Activated CD8-positive, alpha-beta memory T cell treated with anti-CD3 and anti-CD28 coated beads for 48 hours (primary cell): Measurements from ENCODE around the gene KIRREL3.

Experiments used
- DNase-seq, 3 experiments: peaks; one replicate each; pipeline ENCODE4 v3.0.0-alpha.2; 2020; ENCODE audit warnings: low read depth in 2 of 3, low spot score in 2 of 3

The KIRREL3 gene

GRCh38 chr11:126834573-126834972 is 166.0 kb downstream of the KIRREL3 start:
- no peak for DNase-seq

- DNase-seq, result no peak
These were observed 166.4 kb downstream of the KIRREL3 start for GRCh38 chr11:126834149-126834548.

- DNase-seq, result no peak
These were observed 167.5 kb downstream of the KIRREL3 start for GRCh38 chr11:126833065-126833464.

GRCh38 chr11:126832387-126832786 is 168.2 kb downstream of the KIRREL3 start:
- no peak for DNase-seq

GRCh38 chr11:126830216-126830806 is 170.3 kb downstream of the KIRREL3 start:
- DNase-seq, result no peak

GRCh38 chr11:126829716-126830115 is 170.9 kb downstream of the KIRREL3 start:
- DNase-seq, result no peak

GRCh38 chr11:126824035-126824607 is 176.4 kb downstream of the KIRREL3 start:
- no peak for DNase-seq

- no peak for DNase-seq
These were observed 177.3 kb downstream of the KIRREL3 start for GRCh38 chr11:126823274-126823673.

GRCh38 chr11:126821827-126822226 is 178.7 kb downstream of the KIRREL3 start:
- DNase-seq, result no peak

GRCh38 chr11:126819194-126819593 is 181.4 kb downstream of the KIRREL3 start:
- DNase-seq, result no peak

GRCh38 chr11:126817523-126818450 is 182.8 kb downstream of the KIRREL3 start:
- no peak for DNase-seq

- no peak for DNase-seq
These were observed 183.5 kb downstream of the KIRREL3 start for GRCh38 chr11:126817096-126817495.

- no peak for DNase-seq
These were observed 183.9 kb downstream of the KIRREL3 start for GRCh38 chr11:126816645-126817044.

- DNase-seq, result no peak
These were observed 185.5 kb downstream of the KIRREL3 start for GRCh38 chr11:126815111-126815510.

GRCh38 chr11:126810776-126811175 is 189.8 kb downstream of the KIRREL3 start:
- DNase-seq, result no peak

- no peak for DNase-seq
These were observed 190.9 kb downstream of the KIRREL3 start for GRCh38 chr11:126809514-126810289.

- DNase-seq, result no peak
These were observed 191.7 kb downstream of the KIRREL3 start for GRCh38 chr11:126808836-126809235.

GRCh38 chr11:126808296-126808695 is 192.3 kb downstream of the KIRREL3 start:
- DNase-seq, result no peak

- no peak for DNase-seq
These were observed 194.7 kb downstream of the KIRREL3 start for GRCh38 chr11:126805870-126806269.

GRCh38 chr11:126804363-126804762 is 196.2 kb downstream of the KIRREL3 start:
- DNase-seq, result no peak

GRCh38 chr11:126800009-126800408 is 200.6 kb downstream of the KIRREL3 start:
- no peak for DNase-seq
